Measurements from ENCODE around the gene UGT1A10.

DNA sequence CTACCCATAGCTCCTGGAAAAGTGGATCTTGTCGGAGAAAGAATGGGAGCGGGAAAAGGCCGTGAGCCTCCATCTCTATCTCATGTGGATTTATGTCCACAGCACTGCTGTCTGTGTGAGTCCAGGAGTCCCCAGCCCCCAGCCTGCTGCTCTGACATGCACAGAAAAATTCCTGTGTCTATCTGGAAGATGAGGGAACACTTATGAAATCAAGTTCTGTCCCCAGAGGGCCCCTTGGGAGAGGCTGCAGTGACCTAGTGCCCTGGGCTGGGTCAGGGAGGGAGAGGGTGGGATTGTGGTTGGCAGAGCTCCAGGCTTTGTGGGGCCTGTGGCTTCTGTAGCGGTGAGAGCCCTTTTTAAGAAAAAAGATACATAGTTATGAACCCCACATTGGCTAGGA is 180.5 kb downstream of the UGT1A10 start:
- TF ChIP-seq POLR2A (IDR thresholded peaks at IDR 0.05; ENCODE audit: low read depth, low read length), result no peak
- TF ChIP-seq POLR2AphosphoS5 (IDR thresholded peaks at IDR 0.05; ENCODE audit: low read depth, low read length), result no peak
- no peak for TF ChIP-seq TAF1 (IDR thresholded peaks at IDR 0.05; ENCODE audit: low read depth, low read length)
- no peak for TF ChIP-seq SPI1 (IDR thresholded peaks at IDR 0.05; ENCODE audit: low read depth, low read length)
